ENCODE data around the gene CNOT6. TPM values are rescaled to one million over a fixed set of nuclear protein-coding genes. Genes with fewer than 3 reads are reported as not detected.
"Not testable (repeated sequence)": the region's sequence is repeated elsewhere in the genome, so short reads cannot be mapped to it uniquely, and the experiment has no call there.

CNOT6 gene
- total RNA-seq, 2 donors from 2014 or later: 19.9 to 22.6 TPM

GRCh38 chr5:180469866-180470265 is 24.3 kb upstream of the CNOT6 start:
- intact Hi-C loops (cut with DNase I): loop anchor here (2.0 to 10.0 kb wide), 2 partner anchors 175 kb away; partner anchors contain the start of gene MAPK9 (in 1 of the 2)
- DNase-seq (ENCODE audit: low spot score): no peak

GRCh38 chr5:180470361-180470760 is 23.8 kb upstream of the CNOT6 start:
- peak; percentile 45 for DNase-seq (ENCODE audit: low spot score)
- intact Hi-C loops (cut with DNase I): loop anchor here (2.0 to 10.0 kb wide), 2 partner anchors 176 kb away; partner anchors contain the start of gene MAPK9 (in 1 of the 2)

- peak; percentile 82 for DNase-seq (ENCODE audit: low spot score)
- intact Hi-C loops (cut with DNase I): loop anchor here (2.0 to 10.0 kb wide), 2 partner anchors 176 kb away; partner anchors contain the start of gene MAPK9 (in 1 of the 2)
Observed at GRCh38 chr5:180470966-180471582, 23.1 kb upstream of the CNOT6 start.

GRCh38 chr5:180471866-180472265 is 22.3 kb upstream of the CNOT6 start:
- no peak for DNase-seq (ENCODE audit: low spot score)
- intact Hi-C loops (cut with DNase I): loop anchor here (2.0 to 10.0 kb wide), 2 partner anchors 177 kb away; partner anchors contain the start of gene MAPK9 (in 1 of the 2)

- DNase-seq (ENCODE audit: low spot score): no peak
- intact Hi-C loops (cut with DNase I): loop anchor here in 1 of 2 donors (10.0 kb wide), 1 partner anchor 177 kb away; the partner anchor contains the start of gene MAPK9
Observed at GRCh38 chr5:180472269-180472668, 21.9 kb upstream of the CNOT6 start.

GRCh38 chr5:180473386-180473785 is 20.8 kb upstream of the CNOT6 start:
- intact Hi-C loops (cut with DNase I): loop anchor here in 1 of 2 donors (10.0 kb wide), 1 partner anchor 179 kb away; the partner anchor contains the start of gene MAPK9
- not testable (repeated sequence) for DNase-seq (ENCODE audit: low spot score)

- intact Hi-C loops (cut with DNase I): loop anchor here in 1 of 2 donors (10.0 kb wide), 1 partner anchor 180 kb away; the partner anchor contains the start of gene MAPK9
- no peak for DNase-seq (ENCODE audit: low spot score)
Observed at GRCh38 chr5:180474569-180474968, 19.6 kb upstream of the CNOT6 start.

- DNase-seq (ENCODE audit: low spot score): not testable (repeated sequence)
Observed at GRCh38 chr5:180475969-180476524, 18.1 kb upstream of the CNOT6 start.

GRCh38 chr5:180484813-180485212 is 9.4 kb upstream of the CNOT6 start:
- intact Hi-C loops (cut with DNase I): no loop called here
- DNase-seq (ENCODE audit: low spot score): no peak

More at GRCh38 chr5:180475969-180476524, 18.1 kb upstream of the CNOT6 start:
- intact Hi-C loops (cut with DNase I): loop anchor here in 1 of 2 donors (10.0 kb wide), 1 partner anchor 181 kb away; the partner anchor contains the start of gene MAPK9

GRCh38 chr5:180486636-180487149 is 7.5 kb upstream of the CNOT6 start:
- peak; percentile 23 for DNase-seq (ENCODE audit: low spot score)
- intact Hi-C loops (cut with DNase I): no loop called here

- no peak for DNase-seq (ENCODE audit: low spot score)
Observed at GRCh38 chr5:180487556-180487955, 6.6 kb upstream of the CNOT6 start.

GRCh38 chr5:180491496-180491895 is 2.7 kb upstream of the CNOT6 start:
- intact Hi-C loops (cut with DNase I): no loop called here
- DNase-seq (ENCODE audit: low spot score): no peak

More at GRCh38 chr5:180487556-180487955, 6.6 kb upstream of the CNOT6 start:
- intact Hi-C loops (cut with DNase I): no loop called here

- intact Hi-C loops (cut with DNase I): no loop called here
Observed at GRCh38 chr5:180492226-180492903, 1.8 kb upstream of the CNOT6 start.

GRCh38 chr5:180494510-180495181 is 467 bp downstream of the CNOT6 start:
- DNase-seq (ENCODE audit: low spot score): peak; percentile 87
- intact Hi-C loops (cut with DNase I): no loop called here

More at GRCh38 chr5:180492226-180492903, 1.8 kb upstream of the CNOT6 start:
- no peak for DNase-seq (ENCODE audit: low spot score)

- intact Hi-C loops (cut with DNase I): no loop called here
- no peak for DNase-seq (ENCODE audit: low spot score)
Observed at GRCh38 chr5:180495292-180495691, 1.1 kb downstream of the CNOT6 start.

GRCh38 chr5:180495991-180496741 is 2.0 kb downstream of the CNOT6 start:
- intact Hi-C loops (cut with DNase I): no loop called here
- DNase-seq (ENCODE audit: low spot score): no peak

GRCh38 chr5:180496806-180497205 is 2.6 kb downstream of the CNOT6 start:
- DNase-seq (ENCODE audit: low spot score); intact Hi-C loops (cut with DNase I): not testable (repeated sequence)

- intact Hi-C loops (cut with DNase I); DNase-seq (ENCODE audit: low spot score): not testable (repeated sequence)
Observed at GRCh38 chr5:180497865-180498264, 3.7 kb downstream of the CNOT6 start.

Measured in posterior vena cava (tissue), 2 donors.